ENCODE measurements around the gene TSPAN7. TPM values are rescaled to one million over a fixed set of nuclear protein-coding genes. Genes with fewer than 3 reads are reported as not detected.

Gene TSPAN7
- polyA plus RNA-seq (2012; ENCODE audit: insufficient read depth, insufficient read length): 506 TPM

GRCh38 chrX:38561126-38561868, at the start of gene TSPAN7:
TSPAN7 (plus strand) TSS chrX:38561542; CDS start chrX:38561547, 5 bp downstream.
- peak; percentile 81 for DNase-seq (ENCODE audit: low read depth, low spot score)

GRCh38 chrX:38513112-38513742, 48.1 kb upstream of the TSPAN7 start:
- H3K4me3 ChIP-seq (ENCODE audit: low read length): no peak overlapping the region
- no peak for DNase-seq (ENCODE audit: low read depth, low spot score)

More at GRCh38 chrX:38561126-38561868, at the start of gene TSPAN7:
- H3K4me3 ChIP-seq (ENCODE audit: low read length): peak within 1 kb of the TSS; percentile 82

- DNase-seq (ENCODE audit: low read depth, low spot score): peak; percentile 44
- no peak overlapping the region for H3K4me3 ChIP-seq (ENCODE audit: low read length)
Measured at GRCh38 chrX:38514016-38514854, 47.1 kb upstream of the TSPAN7 start.

GRCh38 chrX:38515291-38515690, 46.1 kb upstream of the TSPAN7 start:
- no peak for DNase-seq (ENCODE audit: low read depth, low spot score)
- no peak overlapping the region for H3K4me3 ChIP-seq (ENCODE audit: low read length)

GRCh38 chrX:38516196-38516774, 45.1 kb upstream of the TSPAN7 start:
- no peak for DNase-seq (ENCODE audit: low read depth, low spot score)
- no peak overlapping the region for H3K4me3 ChIP-seq (ENCODE audit: low read length)

GRCh38 chrX:38519651-38520050, 41.7 kb upstream of the TSPAN7 start:
- no peak overlapping the region for H3K4me3 ChIP-seq (ENCODE audit: low read length)
- no peak for DNase-seq (ENCODE audit: low read depth, low spot score)

GRCh38 chrX:38538134-38538533, 23.2 kb upstream of the TSPAN7 start:
- DNase-seq (ENCODE audit: low read depth, low spot score): no peak
- H3K4me3 ChIP-seq (ENCODE audit: low read length): no peak overlapping the region

GRCh38 chrX:38539748-38540147, 21.6 kb upstream of the TSPAN7 start:
- no peak overlapping the region for H3K4me3 ChIP-seq (ENCODE audit: low read length)
- DNase-seq (ENCODE audit: low read depth, low spot score): no peak

- no peak overlapping the region for H3K4me3 ChIP-seq (ENCODE audit: low read length)
- DNase-seq (ENCODE audit: low read depth, low spot score): no peak
Measured at GRCh38 chrX:38548508-38548907, 12.8 kb upstream of the TSPAN7 start.

- no peak overlapping the region for H3K4me3 ChIP-seq (ENCODE audit: low read length)
- no peak for DNase-seq (ENCODE audit: low read depth, low spot score)
Measured at GRCh38 chrX:38552721-38553120, 8.6 kb upstream of the TSPAN7 start.

GRCh38 chrX:38558686-38559085, 2.7 kb upstream of the TSPAN7 start:
- no peak for DNase-seq (ENCODE audit: low read depth, low spot score)
- H3K4me3 ChIP-seq (ENCODE audit: low read length): no peak overlapping the region

GRCh38 chrX:38560776-38561125, 591 bp upstream of the TSPAN7 start:
- DNase-seq (ENCODE audit: low read depth, low spot score): no peak
- H3K4me3 ChIP-seq (ENCODE audit: low read length): peak overlapping the region; percentile 55

- peak; percentile 46 for DNase-seq (ENCODE audit: low read depth, low spot score)
- H3K4me3 ChIP-seq (ENCODE audit: low read length): peak overlapping the region; percentile 82
Measured at GRCh38 chrX:38561951-38562719, 793 bp downstream of the TSPAN7 start.

GRCh38 chrX:38563030-38563429, 1.7 kb downstream of the TSPAN7 start:
- peak overlapping the region; percentile 82 for H3K4me3 ChIP-seq (ENCODE audit: low read length)
- DNase-seq (ENCODE audit: low read depth, low spot score): no peak

- no peak overlapping the region for H3K4me3 ChIP-seq (ENCODE audit: low read length)
- DNase-seq (ENCODE audit: low read depth, low spot score): no peak
Measured at GRCh38 chrX:38570396-38570795, 9.1 kb downstream of the TSPAN7 start.

- no peak overlapping the region for H3K4me3 ChIP-seq (ENCODE audit: low read length)
- no peak for DNase-seq (ENCODE audit: low read depth, low spot score)
Measured at GRCh38 chrX:38571058-38571457, 9.7 kb downstream of the TSPAN7 start.

- H3K4me3 ChIP-seq (ENCODE audit: low read length): no peak overlapping the region
- DNase-seq (ENCODE audit: low read depth, low spot score): no peak
Measured at GRCh38 chrX:38574858-38575257, 13.5 kb downstream of the TSPAN7 start.

GRCh38 chrX:38575888-38576287, 14.5 kb downstream of the TSPAN7 start:
- no peak for DNase-seq (ENCODE audit: low read depth, low spot score)
- no peak overlapping the region for H3K4me3 ChIP-seq (ENCODE audit: low read length)

GRCh38 chrX:38577738-38578137, 16.4 kb downstream of the TSPAN7 start:
- DNase-seq (ENCODE audit: low read depth, low spot score): no peak
- H3K4me3 ChIP-seq (ENCODE audit: low read length): no peak overlapping the region
